HCT116 (cell line): ENCODE results near the gene MCAM. TPM values are rescaled to one million over a fixed set of nuclear protein-coding genes. Genes with fewer than 3 reads are reported as not detected.

Source experiments
- ATAC-seq: fragments of 200-7000 bp; cut with Tn5 transposase; 2 replicates; pipeline ENCODE4 v1.9.1; 2020; ENCODE audit warnings: mild to moderate bottlenecking, moderate library complexity
- BruUV-seq: library from RNA; stranded (reverse); fragments of 400-500 nt; replicated peaks from 2 replicates; lab custom pipeline; 2021; lab: Mats Ljungman, UMichigan
- CTCF ChIA-PET: fragments of 300-600 bp; sonication (Branson Sonifier 250); formaldehyde crosslinking; loops from one replicate; lab custom pipeline; 2021; ENCODE audit warnings: antibody characterized with exemption; lab: Charles Lee
- POLR2A ChIA-PET: fragments of 300-600, 350-600 bp; sonication (Branson Sonifier 250); formaldehyde crosslinking; loops from one replicate; lab custom pipeline; 2021; ENCODE audit warnings: antibody characterized with exemption; lab: Charles Lee
- RAD21 ChIA-PET, 2 experiments: fragments of 300-600 bp; sonication (Branson Sonifier 250); formaldehyde crosslinking; loops; one replicate each; lab custom pipeline; 2023; ENCODE audit warnings: low total read pairs in 2 of 2; ENCODE audit not compliant: uncharacterized antibody in 2 of 2, unreplicated experiment in 2 of 2, low non-redundant PET in 1 of 2; lab: Charles Lee
- DNase-seq: peaks from one replicate; pipeline ENCODE4 v3.0.0-alpha.2; 2010; ENCODE audit warnings: low read depth, low spot score
- H2AFZ ChIP-seq: fragments of 200-600 bp; shearing (Covaris generic), sonication (generic); 2 replicates; pipeline ENCODE4 v1.6.1; 2017; ENCODE audit warnings: low read depth, mixed run types, mixed read lengths, antibody characterized with exemption, low read length; ENCODE audit not compliant: poor library complexity, severe bottlenecking
- H3K27ac ChIP-seq: 2 replicates; pipeline ENCODE4 v1.5.1; 2012; ENCODE audit warnings: low read depth, low read length
- H3K27me3 ChIP-seq: fragments of 200-600 bp; sonication (generic); 2 replicates; pipeline ENCODE4 v1.6.1; 2016; ENCODE audit warnings: mixed run types, low read length, mixed read lengths; ENCODE audit not compliant: insufficient read depth
- H3K36me3 ChIP-seq, 2 experiments: fragments of 200-500 bp in 1 of 2; fragments of 200-600 bp in 1 of 2; sonication (Bioruptor generic) in 1 of 2; sonication (generic) in 1 of 2; 2 replicates each; pipeline versions ENCODE4 v1.5.1 to v1.6.1; 2014 to 2016; ENCODE audit warnings: low read length in 2 of 2, inconsistent platforms in 1 of 2, mixed read lengths in 1 of 2, mixed run types in 1 of 2; ENCODE audit not compliant: insufficient read depth in 2 of 2, control insufficient read depth in 1 of 2
- H3K4me1 ChIP-seq, 2 experiments: fragments of 200-600 bp in 1 of 2; sonication (generic) in 1 of 2; 2 replicates each; pipeline versions ENCODE4 v1.5.1 to v1.6.1; 2012 to 2017; ENCODE audit warnings: low read length in 2 of 2, inconsistent platforms in 1 of 2, mild to moderate bottlenecking in 1 of 2, mixed read lengths in 1 of 2, mixed run types in 1 of 2, moderate library complexity in 1 of 2; ENCODE audit not compliant: insufficient read depth in 2 of 2, control insufficient read depth in 1 of 2
- H3K4me2 ChIP-seq: fragments of 200-600 bp; sonication (generic); 2 replicates; pipeline ENCODE4 v1.6.1; 2017; ENCODE audit warnings: mixed run types, low read length, mixed read lengths
- H3K4me3 ChIP-seq, 2 experiments: fragments of 200-600 bp in 1 of 2; sonication (generic) in 1 of 2; replicated peaks in 1 of 2; 2 replicates each; pipeline ENCODE4 v1.5.1; 2011 to 2016; ENCODE audit warnings: low read length in 2 of 2, control low read depth in 1 of 2, low read depth in 1 of 2, mild to moderate bottlenecking in 1 of 2, mixed read lengths in 1 of 2, mixed run types in 1 of 2
- H3K79me2 ChIP-seq: fragments of 200-600 bp; sonication (generic); 2 replicates; pipeline ENCODE4 v1.6.1; 2017; ENCODE audit warnings: mild to moderate bottlenecking, mixed run types, low read length, moderate library complexity, mixed read lengths; ENCODE audit not compliant: insufficient read depth
- H3K9ac ChIP-seq: fragments of 200-600 bp; sonication (generic); 2 replicates; pipeline ENCODE4 v1.6.1; 2016; ENCODE audit warnings: low read length, mixed read lengths
- H3K9me2 ChIP-seq: fragments of 200-600 bp; sonication (generic), shearing (Covaris generic); 2 replicates; pipeline ENCODE4 v1.6.1; 2017; ENCODE audit warnings: mixed run types, mild to moderate bottlenecking, moderate library complexity; ENCODE audit not compliant: insufficient read depth
- H3K9me3 ChIP-seq, 2 experiments: fragments of 200-500 bp in 1 of 2; fragments of 200-600 bp in 1 of 2; sonication (Bioruptor generic) in 1 of 2; sonication (generic) in 1 of 2; 2 replicates each; pipeline ENCODE4 v1.6.1; 2014 to 2017; ENCODE audit warnings: low read length in 2 of 2, mixed read lengths in 2 of 2, inconsistent platforms in 1 of 2, low read depth in 1 of 2, mild to moderate bottlenecking in 1 of 2, mixed run types in 1 of 2, moderate library complexity in 1 of 2; ENCODE audit not compliant: control insufficient read depth in 1 of 2, insufficient read depth in 1 of 2
- H4K20me1 ChIP-seq: fragments of 200-600 bp; sonication (generic), shearing (Covaris generic); 2 replicates; pipeline ENCODE4 v1.6.1; 2017; ENCODE audit warnings: mixed run types, mild to moderate bottlenecking, moderate library complexity; ENCODE audit not compliant: insufficient read depth
- CBX3 ChIP-seq: IDR thresholded peaks from 2 replicates; pipeline ENCODE4 v1.6.1; 2012; ENCODE audit warnings: low read depth
- CEBPB ChIP-seq: IDR thresholded peaks from 2 replicates; pipeline ENCODE4 v1.6.1; 2012; ENCODE audit warnings: low read depth
- EGR1 ChIP-seq: IDR thresholded peaks from 2 replicates; pipeline ENCODE4 v1.6.1; 2012; ENCODE audit warnings: low read depth
- ELF1 ChIP-seq: IDR thresholded peaks from 2 replicates; pipeline ENCODE4 v1.6.1; 2012; ENCODE audit warnings: low read depth, borderline replicate concordance
- EZH2 ChIP-seq: fragments of 200-600 bp; sonication (generic); IDR thresholded peaks from 2 replicates; pipeline ENCODE4 v1.6.1; 2017; ENCODE audit warnings: antibody characterized with exemption, mixed run types
- EZH2phosphoT487 ChIP-seq: fragments of 200-600 bp; IDR thresholded peaks from 2 replicates; pipeline ENCODE4 v1.6.1; 2018; ENCODE audit warnings: antibody characterized with exemption, borderline replicate concordance
- FOSL1 ChIP-seq: IDR thresholded peaks from 2 replicates; pipeline ENCODE4 v1.6.1; 2012; ENCODE audit warnings: low read depth
- MAX ChIP-seq: IDR thresholded peaks from 2 replicates; pipeline ENCODE4 v1.6.1; 2012
- POLR2A ChIP-seq: IDR thresholded peaks from 2 replicates; pipeline ENCODE4 v1.7.0; 2011; ENCODE audit warnings: borderline replicate concordance; ENCODE audit not compliant: insufficient read depth, insufficient read length; ENCODE audit errors: extremely low read depth
- SIN3A ChIP-seq: IDR thresholded peaks from 2 replicates; pipeline ENCODE4 v1.6.1; 2012; ENCODE audit warnings: low read depth
- YY1 ChIP-seq: IDR thresholded peaks from 2 replicates; pipeline ENCODE4 v1.6.1; 2011; ENCODE audit warnings: low read length, low read depth, moderate library complexity, mild to moderate bottlenecking; ENCODE audit not compliant: insufficient replicate concordance; ENCODE audit errors: extremely low read depth
- ZBTB33 ChIP-seq: IDR thresholded peaks from 2 replicates; pipeline ENCODE4 v1.6.1; 2011; ENCODE audit warnings: mild to moderate bottlenecking, low read length, moderate library complexity; ENCODE audit not compliant: insufficient replicate concordance; ENCODE audit errors: extremely low read depth
- ZFX ChIP-seq: fragments of 450-650 bp; IDR thresholded peaks from 2 replicates; pipeline ENCODE4 v1.6.1; 2017
- ZNF274 ChIP-seq: fragments of 200-500 bp; sonication (Bioruptor generic); IDR thresholded peaks from 2 replicates; pipeline ENCODE4 v1.6.1; 2014; ENCODE audit warnings: mild to moderate bottlenecking, low read depth, low read length, inconsistent platforms
- intact Hi-C: fragments of 100-400 bp; cut with micrococcal nuclease; formaldehyde crosslinking; loops from 2 replicates; pipeline ENCODE4 v1.10.0; 2022
- total RNA-seq: library from RNA; stranded (reverse); gene quantifications from one replicate; pipeline ENCODE4 v1.2.1, GENCODE V29; 2021; ENCODE audit not compliant: unreplicated experiment
- TF ChIP-seq, protein P1 (sequence below), 3 experiments: fragments of 200-600 bp in 1 of 3; sonication (generic) in 1 of 3; IDR thresholded peaks in 2 of 3; conservative IDR thresholded peaks in 1 of 3; 2 replicates each; pipeline ENCODE4 v1.5.1; 2012 to 2017; ENCODE audit warnings: low read depth in 2 of 3, low read length in 2 of 3, antibody characterized with exemption in 1 of 3, borderline replicate concordance in 1 of 3, control low read depth in 1 of 3, mild to moderate bottlenecking in 1 of 3, mixed read lengths in 1 of 3, mixed run types in 1 of 3, moderate library complexity in 1 of 3; ENCODE audit not compliant: insufficient read depth in 1 of 3
- TF ChIP-seq, protein P2 (sequence below): IDR thresholded peaks from 2 replicates; pipeline ENCODE4 v1.6.1; 2012; ENCODE audit warnings: low read depth
- TF ChIP-seq, protein P3 (sequence below): IDR thresholded peaks from 2 replicates; pipeline ENCODE4 v1.6.1; 2012

MCAM gene
- total RNA-seq, 1 experiment from 2014 or later: 17.4 TPM

DNA sequence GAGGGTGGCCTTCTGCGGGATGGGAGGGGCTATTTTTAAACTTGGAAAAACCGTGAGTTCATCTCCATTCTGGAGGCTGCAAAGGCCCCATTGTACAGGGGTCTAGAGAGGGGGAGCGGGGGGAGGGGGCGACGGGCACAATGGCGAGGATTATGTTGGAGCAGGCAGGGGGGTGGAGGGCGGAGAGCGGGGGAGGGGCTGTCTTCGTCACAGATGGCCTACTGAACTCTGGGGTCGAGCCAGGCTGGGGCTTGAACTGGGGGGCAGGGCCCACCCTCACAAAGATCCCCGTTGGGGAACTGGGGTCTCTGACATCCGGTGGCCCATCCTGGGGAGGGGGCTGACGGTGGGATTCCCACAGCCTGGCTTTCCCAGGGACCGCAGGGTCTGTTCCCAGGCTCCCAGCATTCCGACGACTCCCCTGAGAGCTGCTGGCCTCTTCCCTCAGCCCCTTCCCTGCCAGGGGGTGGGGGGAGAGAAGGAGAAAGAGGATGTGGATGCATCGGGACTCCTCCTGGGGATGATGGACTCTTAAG, 3.4 kb upstream of the MCAM start:
- no peak overlapping the region for H3K4me2 ChIP-seq
- ATAC-seq (no peak), DNase-seq (no peak)
- H4K20me1 ChIP-seq: no peaks in the 10 kb centered on the region
- ChIA-PET CTCF (no interaction called here), RAD21 (no interaction called here), POLR2A (no interaction called here)
- no peak overlapping the region for H3K9ac ChIP-seq
- intact Hi-C loops: loop anchor here (5.0 kb wide), 1 partner anchor 218 kb away; the partner anchor contains the start of gene DPAGT1
- H3K36me3 ChIP-seq: no peaks in the 10 kb centered on the region
- TF ChIP-seq FOSL1: no peak
- TF ChIP-seq YY1: no peak
- TF ChIP-seq POLR2A: no peak
- TF ChIP-seq CEBPB: no peak
- TF ChIP-seq, protein P1, sequence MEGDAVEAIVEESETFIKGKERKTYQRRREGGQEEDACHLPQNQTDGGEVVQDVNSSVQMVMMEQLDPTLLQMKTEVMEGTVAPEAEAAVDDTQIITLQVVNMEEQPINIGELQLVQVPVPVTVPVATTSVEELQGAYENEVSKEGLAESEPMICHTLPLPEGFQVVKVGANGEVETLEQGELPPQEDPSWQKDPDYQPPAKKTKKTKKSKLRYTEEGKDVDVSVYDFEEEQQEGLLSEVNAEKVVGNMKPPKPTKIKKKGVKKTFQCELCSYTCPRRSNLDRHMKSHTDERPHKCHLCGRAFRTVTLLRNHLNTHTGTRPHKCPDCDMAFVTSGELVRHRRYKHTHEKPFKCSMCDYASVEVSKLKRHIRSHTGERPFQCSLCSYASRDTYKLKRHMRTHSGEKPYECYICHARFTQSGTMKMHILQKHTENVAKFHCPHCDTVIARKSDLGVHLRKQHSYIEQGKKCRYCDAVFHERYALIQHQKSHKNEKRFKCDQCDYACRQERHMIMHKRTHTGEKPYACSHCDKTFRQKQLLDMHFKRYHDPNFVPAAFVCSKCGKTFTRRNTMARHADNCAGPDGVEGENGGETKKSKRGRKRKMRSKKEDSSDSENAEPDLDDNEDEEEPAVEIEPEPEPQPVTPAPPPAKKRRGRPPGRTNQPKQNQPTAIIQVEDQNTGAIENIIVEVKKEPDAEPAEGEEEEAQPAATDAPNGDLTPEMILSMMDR (IDR thresholded peaks at IDR 0.05 in 2 of 3, conservative IDR thresholded peaks at IDR 0.05 in 1 of 3; ENCODE audit: borderline replicate concordance in 1 of 3, insufficient read depth in 1 of 3, low read depth in 2 of 3, low read length in 2 of 3): no peak
- TF ChIP-seq EGR1: no peak
- TF ChIP-seq SIN3A: no peak
- no peak for TF ChIP-seq ZBTB33
- no peak for TF ChIP-seq MAX
- TF ChIP-seq CBX3: no peak
- TF ChIP-seq ELF1: no peak
- TF ChIP-seq ZFX: no peak
- TF ChIP-seq, protein P2, sequence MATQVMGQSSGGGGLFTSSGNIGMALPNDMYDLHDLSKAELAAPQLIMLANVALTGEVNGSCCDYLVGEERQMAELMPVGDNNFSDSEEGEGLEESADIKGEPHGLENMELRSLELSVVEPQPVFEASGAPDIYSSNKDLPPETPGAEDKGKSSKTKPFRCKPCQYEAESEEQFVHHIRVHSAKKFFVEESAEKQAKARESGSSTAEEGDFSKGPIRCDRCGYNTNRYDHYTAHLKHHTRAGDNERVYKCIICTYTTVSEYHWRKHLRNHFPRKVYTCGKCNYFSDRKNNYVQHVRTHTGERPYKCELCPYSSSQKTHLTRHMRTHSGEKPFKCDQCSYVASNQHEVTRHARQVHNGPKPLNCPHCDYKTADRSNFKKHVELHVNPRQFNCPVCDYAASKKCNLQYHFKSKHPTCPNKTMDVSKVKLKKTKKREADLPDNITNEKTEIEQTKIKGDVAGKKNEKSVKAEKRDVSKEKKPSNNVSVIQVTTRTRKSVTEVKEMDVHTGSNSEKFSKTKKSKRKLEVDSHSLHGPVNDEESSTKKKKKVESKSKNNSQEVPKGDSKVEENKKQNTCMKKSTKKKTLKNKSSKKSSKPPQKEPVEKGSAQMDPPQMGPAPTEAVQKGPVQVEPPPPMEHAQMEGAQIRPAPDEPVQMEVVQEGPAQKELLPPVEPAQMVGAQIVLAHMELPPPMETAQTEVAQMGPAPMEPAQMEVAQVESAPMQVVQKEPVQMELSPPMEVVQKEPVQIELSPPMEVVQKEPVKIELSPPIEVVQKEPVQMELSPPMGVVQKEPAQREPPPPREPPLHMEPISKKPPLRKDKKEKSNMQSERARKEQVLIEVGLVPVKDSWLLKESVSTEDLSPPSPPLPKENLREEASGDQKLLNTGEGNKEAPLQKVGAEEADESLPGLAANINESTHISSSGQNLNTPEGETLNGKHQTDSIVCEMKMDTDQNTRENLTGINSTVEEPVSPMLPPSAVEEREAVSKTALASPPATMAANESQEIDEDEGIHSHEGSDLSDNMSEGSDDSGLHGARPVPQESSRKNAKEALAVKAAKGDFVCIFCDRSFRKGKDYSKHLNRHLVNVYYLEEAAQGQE: no peak
- no peak for TF ChIP-seq EZH2phosphoT487
- TF ChIP-seq EZH2: no peak
- no peak for TF ChIP-seq ZNF274
- TF ChIP-seq, protein P3, sequence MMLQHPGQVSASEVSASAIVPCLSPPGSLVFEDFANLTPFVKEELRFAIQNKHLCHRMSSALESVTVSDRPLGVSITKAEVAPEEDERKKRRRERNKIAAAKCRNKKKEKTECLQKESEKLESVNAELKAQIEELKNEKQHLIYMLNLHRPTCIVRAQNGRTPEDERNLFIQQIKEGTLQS: no peak
- H3K9me2 ChIP-seq: no peaks in the 10 kb centered on the region
- H3K4me3 ChIP-seq: no peak overlapping the region
- no peaks in the 10 kb centered on the region; the same call in 1 of the 2 replicates for H3K79me2 ChIP-seq
- peaks cover 12 to 40% of the 10 kb centered on the region in 2 experiments for H3K4me1 ChIP-seq
- H3K9me3 ChIP-seq: no peaks in the 10 kb centered on the region
- no peak overlapping the region for H2AFZ ChIP-seq
- no TSS peak for BruUV-seq
- H3K27ac ChIP-seq: no peak overlapping the region
- no peaks in the 10 kb centered on the region for H3K27me3 ChIP-seq
